Measurements from ENCODE around the gene TTLL4.
A peak's percentile ranks its signal among the peaks of the same experiment; 100 is the strongest.

The TTLL4 gene, protein sequence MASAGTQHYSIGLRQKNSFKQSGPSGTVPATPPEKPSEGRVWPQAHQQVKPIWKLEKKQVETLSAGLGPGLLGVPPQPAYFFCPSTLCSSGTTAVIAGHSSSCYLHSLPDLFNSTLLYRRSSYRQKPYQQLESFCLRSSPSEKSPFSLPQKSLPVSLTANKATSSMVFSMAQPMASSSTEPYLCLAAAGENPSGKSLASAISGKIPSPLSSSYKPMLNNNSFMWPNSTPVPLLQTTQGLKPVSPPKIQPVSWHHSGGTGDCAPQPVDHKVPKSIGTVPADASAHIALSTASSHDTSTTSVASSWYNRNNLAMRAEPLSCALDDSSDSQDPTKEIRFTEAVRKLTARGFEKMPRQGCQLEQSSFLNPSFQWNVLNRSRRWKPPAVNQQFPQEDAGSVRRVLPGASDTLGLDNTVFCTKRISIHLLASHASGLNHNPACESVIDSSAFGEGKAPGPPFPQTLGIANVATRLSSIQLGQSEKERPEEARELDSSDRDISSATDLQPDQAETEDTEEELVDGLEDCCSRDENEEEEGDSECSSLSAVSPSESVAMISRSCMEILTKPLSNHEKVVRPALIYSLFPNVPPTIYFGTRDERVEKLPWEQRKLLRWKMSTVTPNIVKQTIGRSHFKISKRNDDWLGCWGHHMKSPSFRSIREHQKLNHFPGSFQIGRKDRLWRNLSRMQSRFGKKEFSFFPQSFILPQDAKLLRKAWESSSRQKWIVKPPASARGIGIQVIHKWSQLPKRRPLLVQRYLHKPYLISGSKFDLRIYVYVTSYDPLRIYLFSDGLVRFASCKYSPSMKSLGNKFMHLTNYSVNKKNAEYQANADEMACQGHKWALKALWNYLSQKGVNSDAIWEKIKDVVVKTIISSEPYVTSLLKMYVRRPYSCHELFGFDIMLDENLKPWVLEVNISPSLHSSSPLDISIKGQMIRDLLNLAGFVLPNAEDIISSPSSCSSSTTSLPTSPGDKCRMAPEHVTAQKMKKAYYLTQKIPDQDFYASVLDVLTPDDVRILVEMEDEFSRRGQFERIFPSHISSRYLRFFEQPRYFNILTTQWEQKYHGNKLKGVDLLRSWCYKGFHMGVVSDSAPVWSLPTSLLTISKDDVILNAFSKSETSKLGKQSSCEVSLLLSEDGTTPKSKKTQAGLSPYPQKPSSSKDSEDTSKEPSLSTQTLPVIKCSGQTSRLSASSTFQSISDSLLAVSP

GRCh38 chr2:218710687-218711549, at the start of gene TTLL4:
TSS of gene TTLL4 (plus strand) at chr2:218710835. CDS start at chr2:218737677, 26,842 bp downstream.
- peak; percentile 92 for TF ChIP-seq CTCF (conservative IDR thresholded peaks at IDR 0.05)
- peak; percentile 74 for TF ChIP-seq ZFX (IDR thresholded peaks at IDR 0.05)
- peak within 1 kb of the TSS; percentile 80 for H3K27ac ChIP-seq

DNA sequence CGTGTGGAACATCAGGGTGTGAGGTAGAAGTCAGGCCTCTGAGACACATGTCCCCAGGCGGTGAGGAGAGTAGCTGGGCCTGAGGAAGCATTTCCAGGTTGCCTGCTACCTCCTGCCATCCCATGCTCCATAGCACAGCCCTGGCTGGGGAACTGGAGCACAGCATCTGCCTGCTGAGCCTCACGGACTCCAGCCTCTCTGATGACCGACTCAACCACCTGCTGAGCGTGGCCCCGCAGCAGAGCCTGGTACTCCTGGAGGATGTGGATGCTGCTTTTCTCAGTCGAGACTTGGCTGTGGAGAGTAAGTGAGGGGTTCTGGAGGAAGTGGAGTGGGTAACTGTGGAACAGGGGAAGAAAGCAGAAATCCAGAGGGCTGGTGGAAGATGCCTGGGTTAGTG, 48.3 kb upstream of the TTLL4 start:
- H3K27ac ChIP-seq: no peak overlapping the region
- TF ChIP-seq ZFX (IDR thresholded peaks at IDR 0.05) (no peak), CTCF (conservative IDR thresholded peaks at IDR 0.05) (no peak)

- no peak overlapping the region for H3K27ac ChIP-seq
- TF ChIP-seq CTCF (conservative IDR thresholded peaks at IDR 0.05) (no peak), ZFX (IDR thresholded peaks at IDR 0.05) (no peak)
Observed at GRCh38 chr2:218662827-218663226, 47.8 kb upstream of the TTLL4 start.

DNA sequence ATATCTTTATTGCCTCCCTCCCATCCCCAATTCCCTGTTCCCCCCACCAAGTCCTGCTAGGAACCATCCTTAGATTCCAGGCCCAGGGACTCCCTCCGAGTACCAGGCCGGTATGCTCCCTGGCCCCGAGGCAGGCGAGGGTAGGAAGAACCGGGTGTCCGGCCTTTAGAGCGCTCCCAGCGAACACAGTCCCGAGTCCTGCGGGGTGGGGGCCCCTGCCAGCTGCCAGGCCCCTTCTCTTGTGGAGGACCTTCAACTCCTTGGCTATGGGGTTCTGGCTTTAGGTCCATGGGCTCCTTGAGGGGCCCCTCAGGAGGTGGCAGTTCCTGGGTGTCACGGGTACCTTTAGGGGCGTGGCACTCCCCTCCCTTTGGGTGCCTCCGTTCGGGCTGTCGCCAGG, 46.7 kb upstream of the TTLL4 start:
- H3K27ac ChIP-seq: no peak overlapping the region
- no peak for TF ChIP-seq ZFX (IDR thresholded peaks at IDR 0.05)
- TF ChIP-seq CTCF (conservative IDR thresholded peaks at IDR 0.05): no peak

GRCh38 chr2:218664653-218665052, 46.0 kb upstream of the TTLL4 start:
- no peak for TF ChIP-seq CTCF (conservative IDR thresholded peaks at IDR 0.05)
- no peak overlapping the region for H3K27ac ChIP-seq

DNA sequence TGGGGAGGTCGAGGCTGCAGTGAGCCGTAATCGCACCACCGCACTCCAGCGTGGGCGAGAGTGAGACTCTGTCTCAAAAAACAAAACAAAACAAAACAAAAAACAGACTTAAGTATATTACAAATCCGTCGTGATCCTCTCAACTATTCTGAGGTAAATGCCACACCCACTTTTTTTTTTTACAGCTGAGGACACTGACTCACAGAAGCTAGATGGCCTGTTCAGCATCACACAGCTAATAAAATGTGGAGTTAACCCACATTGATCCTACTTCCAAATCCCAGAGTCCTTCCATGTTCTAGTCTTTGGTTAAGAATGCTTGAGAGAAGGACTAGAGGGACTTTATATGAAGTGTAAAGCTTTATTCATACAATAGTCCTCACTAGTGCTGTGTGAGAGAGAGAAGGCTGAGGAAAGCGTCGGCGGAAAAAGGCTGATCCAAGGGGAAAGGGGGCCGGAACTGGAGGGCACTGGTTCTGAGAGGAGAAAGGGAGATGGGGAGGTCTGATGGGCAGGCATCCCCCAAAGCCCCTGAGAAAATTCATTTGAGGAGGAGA, 39.5 kb upstream of the TTLL4 start:
- peak overlapping the region; percentile 74 for H3K27ac ChIP-seq
- no peak for TF ChIP-seq CTCF (conservative IDR thresholded peaks at IDR 0.05)
- no peak for TF ChIP-seq ZFX (IDR thresholded peaks at IDR 0.05)
